ENCODE measurements around the gene INCENP. TPM values are rescaled to one million over a fixed set of nuclear protein-coding genes. Genes with fewer than 3 reads are reported as not detected.

The INCENP gene
- total and polyA plus RNA-seq, 2 of the 13 experiments (the other 11 are each of a cell fraction or from before 2014, with no cell fraction given) = 14.1 to 37.3 TPM

DNA sequence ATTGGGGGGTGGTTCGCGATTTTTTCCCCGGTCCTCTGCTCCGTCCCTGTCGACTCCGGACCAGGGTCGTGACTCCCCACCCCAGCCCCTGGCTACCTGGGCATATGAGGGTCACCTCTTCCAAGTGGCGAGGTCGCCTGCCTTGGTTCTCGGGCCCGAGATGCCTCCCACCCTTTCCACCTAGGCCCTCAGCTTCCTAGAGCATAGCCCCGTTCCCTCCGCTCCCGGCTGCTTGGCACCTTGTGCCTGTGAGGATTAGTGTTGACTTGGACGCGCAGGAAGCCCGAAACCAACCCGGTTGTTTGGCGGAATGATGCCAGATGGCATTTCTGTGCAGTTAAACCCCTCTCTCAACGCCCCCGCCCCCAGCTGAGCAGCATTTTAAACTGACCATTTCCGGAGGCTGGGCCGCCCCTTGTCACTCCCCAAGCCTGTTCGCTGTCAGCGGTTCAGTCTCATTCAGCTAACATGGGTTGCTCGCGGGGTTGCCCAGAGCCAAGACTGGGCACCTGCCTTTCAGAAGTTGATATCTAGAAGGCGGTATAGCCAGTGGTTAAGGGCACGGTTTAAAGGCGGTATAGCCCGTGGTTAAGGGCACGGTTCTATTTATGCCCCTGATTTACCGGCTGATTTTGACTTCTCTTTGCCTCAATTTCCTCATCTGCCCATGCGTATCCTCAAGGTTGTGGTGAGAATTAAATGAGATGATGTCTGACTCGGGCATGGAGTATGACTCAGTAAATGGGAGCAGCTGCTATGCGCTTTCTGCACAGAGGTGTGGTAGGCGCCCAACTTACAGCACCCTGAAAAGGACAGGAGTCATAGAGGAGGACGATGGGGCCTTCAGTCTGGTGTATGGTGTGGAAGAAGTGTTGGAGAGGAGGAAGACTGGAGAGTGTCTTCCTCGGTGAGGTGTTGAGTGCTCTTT lies 639 bp downstream of the INCENP start (continued):
- TF ChIP-seq, protein P1, sequence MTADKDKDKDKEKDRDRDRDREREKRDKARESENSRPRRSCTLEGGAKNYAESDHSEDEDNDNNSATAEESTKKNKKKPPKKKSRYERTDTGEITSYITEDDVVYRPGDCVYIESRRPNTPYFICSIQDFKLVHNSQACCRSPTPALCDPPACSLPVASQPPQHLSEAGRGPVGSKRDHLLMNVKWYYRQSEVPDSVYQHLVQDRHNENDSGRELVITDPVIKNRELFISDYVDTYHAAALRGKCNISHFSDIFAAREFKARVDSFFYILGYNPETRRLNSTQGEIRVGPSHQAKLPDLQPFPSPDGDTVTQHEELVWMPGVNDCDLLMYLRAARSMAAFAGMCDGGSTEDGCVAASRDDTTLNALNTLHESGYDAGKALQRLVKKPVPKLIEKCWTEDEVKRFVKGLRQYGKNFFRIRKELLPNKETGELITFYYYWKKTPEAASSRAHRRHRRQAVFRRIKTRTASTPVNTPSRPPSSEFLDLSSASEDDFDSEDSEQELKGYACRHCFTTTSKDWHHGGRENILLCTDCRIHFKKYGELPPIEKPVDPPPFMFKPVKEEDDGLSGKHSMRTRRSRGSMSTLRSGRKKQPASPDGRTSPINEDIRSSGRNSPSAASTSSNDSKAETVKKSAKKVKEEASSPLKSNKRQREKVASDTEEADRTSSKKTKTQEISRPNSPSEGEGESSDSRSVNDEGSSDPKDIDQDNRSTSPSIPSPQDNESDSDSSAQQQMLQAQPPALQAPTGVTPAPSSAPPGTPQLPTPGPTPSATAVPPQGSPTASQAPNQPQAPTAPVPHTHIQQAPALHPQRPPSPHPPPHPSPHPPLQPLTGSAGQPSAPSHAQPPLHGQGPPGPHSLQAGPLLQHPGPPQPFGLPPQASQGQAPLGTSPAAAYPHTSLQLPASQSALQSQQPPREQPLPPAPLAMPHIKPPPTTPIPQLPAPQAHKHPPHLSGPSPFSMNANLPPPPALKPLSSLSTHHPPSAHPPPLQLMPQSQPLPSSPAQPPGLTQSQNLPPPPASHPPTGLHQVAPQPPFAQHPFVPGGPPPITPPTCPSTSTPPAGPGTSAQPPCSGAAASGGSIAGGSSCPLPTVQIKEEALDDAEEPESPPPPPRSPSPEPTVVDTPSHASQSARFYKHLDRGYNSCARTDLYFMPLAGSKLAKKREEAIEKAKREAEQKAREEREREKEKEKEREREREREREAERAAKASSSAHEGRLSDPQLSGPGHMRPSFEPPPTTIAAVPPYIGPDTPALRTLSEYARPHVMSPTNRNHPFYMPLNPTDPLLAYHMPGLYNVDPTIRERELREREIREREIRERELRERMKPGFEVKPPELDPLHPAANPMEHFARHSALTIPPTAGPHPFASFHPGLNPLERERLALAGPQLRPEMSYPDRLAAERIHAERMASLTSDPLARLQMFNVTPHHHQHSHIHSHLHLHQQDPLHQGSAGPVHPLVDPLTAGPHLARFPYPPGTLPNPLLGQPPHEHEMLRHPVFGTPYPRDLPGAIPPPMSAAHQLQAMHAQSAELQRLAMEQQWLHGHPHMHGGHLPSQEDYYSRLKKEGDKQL (CRISPR knock-in tag; IDR thresholded peaks at IDR 0.05; ENCODE audit: low read depth) = no peak
- TF ChIP-seq NKX3-1 (CRISPR knock-in tag; IDR thresholded peaks at IDR 0.05) (no peak), NFE2L1 (CRISPR knock-in tag; IDR thresholded peaks at IDR 0.05; ENCODE audit: borderline replicate concordance) (no peak), MED8 (CRISPR knock-in tag; IDR thresholded peaks at IDR 0.05; ENCODE audit: insufficient replicate concordance) (peak; percentile 72), ZNF234 (CRISPR knock-in tag; conservative IDR thresholded peaks at IDR 0.05) (no peak), ZFP90 (CRISPR knock-in tag; IDR thresholded peaks at IDR 0.05; ENCODE audit: borderline replicate concordance) (no peak), ZNF562 (CRISPR knock-in tag; IDR thresholded peaks at IDR 0.05; ENCODE audit: borderline replicate concordance) (no peak), MLLT10 (CRISPR knock-in tag; IDR thresholded peaks at IDR 0.05) (no peak), HHEX (CRISPR knock-in tag; IDR thresholded peaks at IDR 0.05) (no peak), ZNF230 (CRISPR knock-in tag; IDR thresholded peaks at IDR 0.05) (no peak), CCDC6 (CRISPR knock-in tag; IDR thresholded peaks at IDR 0.05) (peak; percentile 58; the same call in 1 of the 2 replicates), BRCA1 (CRISPR knock-in tag; IDR thresholded peaks at IDR 0.05) (no peak), REPIN1 (CRISPR knock-in tag; IDR thresholded peaks at IDR 0.05; ENCODE audit: borderline replicate concordance, low read depth) (no peak), GABPB1 (CRISPR knock-in tag; IDR thresholded peaks at IDR 0.05) (no peak; the same call in none of the 2 replicates)
- TF ChIP-seq, protein P2, sequence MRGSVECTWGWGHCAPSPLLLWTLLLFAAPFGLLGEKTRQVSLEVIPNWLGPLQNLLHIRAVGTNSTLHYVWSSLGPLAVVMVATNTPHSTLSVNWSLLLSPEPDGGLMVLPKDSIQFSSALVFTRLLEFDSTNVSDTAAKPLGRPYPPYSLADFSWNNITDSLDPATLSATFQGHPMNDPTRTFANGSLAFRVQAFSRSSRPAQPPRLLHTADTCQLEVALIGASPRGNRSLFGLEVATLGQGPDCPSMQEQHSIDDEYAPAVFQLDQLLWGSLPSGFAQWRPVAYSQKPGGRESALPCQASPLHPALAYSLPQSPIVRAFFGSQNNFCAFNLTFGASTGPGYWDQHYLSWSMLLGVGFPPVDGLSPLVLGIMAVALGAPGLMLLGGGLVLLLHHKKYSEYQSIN (CRISPR knock-in tag; IDR thresholded peaks at IDR 0.05; ENCODE audit: borderline replicate concordance) = no peak
- TF ChIP-seq, protein P3, sequence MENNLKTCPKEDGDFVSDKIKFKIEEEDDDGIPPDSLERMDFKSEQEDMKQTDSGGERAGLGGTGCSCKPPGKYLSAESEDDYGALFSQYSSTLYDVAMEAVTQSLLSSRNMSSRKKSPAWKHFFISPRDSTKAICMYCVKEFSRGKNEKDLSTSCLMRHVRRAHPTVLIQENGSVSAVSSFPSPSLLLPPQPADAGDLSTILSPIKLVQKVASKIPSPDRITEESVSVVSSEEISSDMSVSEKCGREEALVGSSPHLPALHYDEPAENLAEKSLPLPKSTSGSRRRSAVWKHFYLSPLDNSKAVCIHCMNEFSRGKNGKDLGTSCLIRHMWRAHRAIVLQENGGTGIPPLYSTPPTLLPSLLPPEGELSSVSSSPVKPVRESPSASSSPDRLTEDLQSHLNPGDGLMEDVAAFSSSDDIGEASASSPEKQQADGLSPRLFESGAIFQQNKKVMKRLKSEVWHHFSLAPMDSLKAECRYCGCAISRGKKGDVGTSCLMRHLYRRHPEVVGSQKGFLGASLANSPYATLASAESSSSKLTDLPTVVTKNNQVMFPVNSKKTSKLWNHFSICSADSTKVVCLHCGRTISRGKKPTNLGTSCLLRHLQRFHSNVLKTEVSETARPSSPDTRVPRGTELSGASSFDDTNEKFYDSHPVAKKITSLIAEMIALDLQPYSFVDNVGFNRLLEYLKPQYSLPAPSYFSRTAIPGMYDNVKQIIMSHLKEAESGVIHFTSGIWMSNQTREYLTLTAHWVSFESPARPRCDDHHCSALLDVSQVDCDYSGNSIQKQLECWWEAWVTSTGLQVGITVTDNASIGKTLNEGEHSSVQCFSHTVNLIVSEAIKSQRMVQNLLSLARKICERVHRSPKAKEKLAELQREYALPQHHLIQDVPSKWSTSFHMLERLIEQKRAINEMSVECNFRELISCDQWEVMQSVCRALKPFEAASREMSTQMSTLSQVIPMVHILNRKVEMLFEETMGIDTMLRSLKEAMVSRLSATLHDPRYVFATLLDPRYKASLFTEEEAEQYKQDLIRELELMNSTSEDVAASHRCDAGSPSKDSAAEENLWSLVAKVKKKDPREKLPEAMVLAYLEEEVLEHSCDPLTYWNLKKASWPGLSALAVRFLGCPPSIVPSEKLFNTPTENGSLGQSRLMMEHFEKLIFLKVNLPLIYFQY (CRISPR knock-in tag; IDR thresholded peaks at IDR 0.05; ENCODE audit: borderline replicate concordance) = no peak
- TF ChIP-seq, protein P4, sequence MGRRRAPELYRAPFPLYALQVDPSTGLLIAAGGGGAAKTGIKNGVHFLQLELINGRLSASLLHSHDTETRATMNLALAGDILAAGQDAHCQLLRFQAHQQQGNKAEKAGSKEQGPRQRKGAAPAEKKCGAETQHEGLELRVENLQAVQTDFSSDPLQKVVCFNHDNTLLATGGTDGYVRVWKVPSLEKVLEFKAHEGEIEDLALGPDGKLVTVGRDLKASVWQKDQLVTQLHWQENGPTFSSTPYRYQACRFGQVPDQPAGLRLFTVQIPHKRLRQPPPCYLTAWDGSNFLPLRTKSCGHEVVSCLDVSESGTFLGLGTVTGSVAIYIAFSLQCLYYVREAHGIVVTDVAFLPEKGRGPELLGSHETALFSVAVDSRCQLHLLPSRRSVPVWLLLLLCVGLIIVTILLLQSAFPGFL (CRISPR knock-in tag; IDR thresholded peaks at IDR 0.05) = no peak

Measured in HepG2 (cell line).